Activated B cell treated with CpG ODN at 0.5 μM for 24 hours (primary cell): ENCODE results near the gene PLPP1. TPM values are rescaled to one million over a fixed set of nuclear protein-coding genes. Genes with fewer than 3 reads are reported as not detected.

Experiments
- ATAC-seq: fragments of 200-7000 bp; cut with Tn5 transposase; one replicate; pipeline ENCODE4 v1.10.0; 2021; ENCODE audit warnings: low read depth, mild to moderate bottlenecking, moderate library complexity
- CTCF ChIA-PET: fragments of 350-600 bp; sonication (Branson Sonifier 250); formaldehyde crosslinking; loops from one replicate; lab custom pipeline; 2021; ENCODE audit warnings: antibody characterized with exemption; lab: Charles Lee
- POLR2A ChIA-PET: fragments of 350-600 bp; sonication (Branson Sonifier 250); formaldehyde crosslinking; loops from one replicate; lab custom pipeline; 2021; ENCODE audit warnings: antibody characterized with exemption; lab: Charles Lee
- DNase-seq: peaks from one replicate; pipeline ENCODE4 v3.0.0; 2022
- H3K27ac Mint-ChIP-seq: one replicate; pipeline ENCODE4 v1.8.0; 2020; ENCODE audit warnings: mixed read lengths
- H3K27me3 Mint-ChIP-seq: one replicate; pipeline ENCODE4 v1.8.0; 2021; ENCODE audit warnings: mixed read lengths
- H3K36me3 Mint-ChIP-seq: one replicate; pipeline ENCODE4 v1.8.0; 2021; ENCODE audit warnings: low read depth, mixed read lengths
- H3K4me1 Mint-ChIP-seq: one replicate; pipeline ENCODE4 v1.8.0; 2021; ENCODE audit warnings: mixed read lengths
- H3K4me3 Mint-ChIP-seq: one replicate; pipeline ENCODE4 v1.8.0; 2020; ENCODE audit warnings: mild to moderate bottlenecking, mixed read lengths
- H3K9me3 Mint-ChIP-seq: one replicate; pipeline ENCODE4 v1.8.0; 2020; ENCODE audit warnings: mixed read lengths
- CTCF ChIP-seq: fragments of 200-600 bp; IDR thresholded peaks from one replicate; pipeline ENCODE4 v1.8.0; 2022; ENCODE audit warnings: antibody characterized with exemption, mild to moderate bottlenecking
- intact Hi-C: fragments of 100-400 bp; cut with micrococcal nuclease; formaldehyde crosslinking; loops from one replicate; pipeline ENCODE4 v1.15.1; 2024
- total RNA-seq: library from RNA; stranded (reverse); gene quantifications from 2 replicates; pipeline ENCODE4 v1.2.3, GENCODE V29; 2022

PLPP1 gene
- total RNA-seq, 1 donor from 2014 or later: 12.0 TPM

GRCh38 chr5:55450050-55450765, 84.6 kb downstream of the PLPP1 start:
- no peak for ATAC-seq
- intact Hi-C loops: no loop called here
- Mint-ChIP-seq H3K4me1 (no peaks in the 10 kb centered on the region), H3K27me3 (no peaks in the 10 kb centered on the region), H3K27ac (no peak overlapping the region), H3K4me3 (no peak overlapping the region), H3K36me3 (peaks cover 10% of the 10 kb centered on the region), H3K9me3 (no peaks in the 10 kb centered on the region)
- ChIA-PET CTCF (no interaction called here), POLR2A (no interaction called here)
- TF ChIP-seq CTCF: no peak
- DNase-seq: no peak

GRCh38 chr5:55446640-55447351, 88.0 kb downstream of the PLPP1 start:
- no peak for TF ChIP-seq CTCF
- intact Hi-C loops: no loop called here
- ChIA-PET POLR2A (interaction anchor here (0.6 kb wide), 1 partner anchor 555 kb away, joined by 4 read pairs; no protein-coding TSS in a partner anchor), CTCF (no interaction called here)
- Mint-ChIP-seq H3K27me3 (no peaks in the 10 kb centered on the region), H3K27ac (no peak overlapping the region), H3K36me3 (peaks cover 2% of the 10 kb centered on the region), H3K4me1 (no peaks in the 10 kb centered on the region), H3K9me3 (no peaks in the 10 kb centered on the region), H3K4me3 (no peak overlapping the region)
- no peak for ATAC-seq
- no peak for DNase-seq

GRCh38 chr5:55445791-55446190, 89.0 kb downstream of the PLPP1 start:
- Mint-ChIP-seq H3K9me3 (no peaks in the 10 kb centered on the region), H3K27ac (no peak overlapping the region), H3K4me3 (no peak overlapping the region), H3K4me1 (no peaks in the 10 kb centered on the region), H3K36me3 (peaks cover 5% of the 10 kb centered on the region), H3K27me3 (no peaks in the 10 kb centered on the region)
- intact Hi-C loops: no loop called here
- DNase-seq: no peak
- POLR2A ChIA-PET: interaction anchor here (0.7 kb wide), 1 partner anchor 39 kb away, joined by 3 read pairs; no protein-coding TSS in a partner anchor
- no peak for TF ChIP-seq CTCF
- CTCF ChIA-PET: no interaction called here
- ATAC-seq: no peak

- no peak for ATAC-seq
- H3K4me1 Mint-ChIP-seq: peaks cover 7% of the 10 kb centered on the region
- no peak overlapping the region for H3K27ac Mint-ChIP-seq
- peaks cover 19% of the 10 kb centered on the region for H3K36me3 Mint-ChIP-seq
- H3K4me3 Mint-ChIP-seq: no peak overlapping the region
- H3K27me3 Mint-ChIP-seq: no peaks in the 10 kb centered on the region
- H3K9me3 Mint-ChIP-seq: no peaks in the 10 kb centered on the region
- CTCF ChIA-PET: no interaction called here
- POLR2A ChIA-PET: interaction anchor here (0.6 kb wide), 1 partner anchor 278 kb away, joined by 7 read pairs; no protein-coding TSS in a partner anchor
- intact Hi-C loops: no loop called here
- TF ChIP-seq CTCF: no peak
- no peak for DNase-seq
Observed at GRCh38 chr5:55441954-55442353, 92.8 kb downstream of the PLPP1 start.

GRCh38 chr5:55441107-55441771, 93.5 kb downstream of the PLPP1 start:
- no peak for DNase-seq
- no peak overlapping the region for H3K4me3 Mint-ChIP-seq
- H3K36me3 Mint-ChIP-seq: peaks cover 19% of the 10 kb centered on the region
- no peak for ATAC-seq
- TF ChIP-seq CTCF: no peak
- H3K27ac Mint-ChIP-seq: peak overlapping the region; percentile 46
- peaks cover 2% of the 10 kb centered on the region for H3K9me3 Mint-ChIP-seq
- POLR2A ChIA-PET: interaction anchor here (0.6 kb wide), 2 partner anchors 14 to 279 kb away, joined by 6 to 7 read pairs; no protein-coding TSS in a partner anchor
- H3K27me3 Mint-ChIP-seq: no peaks in the 10 kb centered on the region
- intact Hi-C loops: no loop called here
- CTCF ChIA-PET: no interaction called here
- H3K4me1 Mint-ChIP-seq: peaks cover 7% of the 10 kb centered on the region
